Mammary epithelial cell (primary cell): ENCODE results near the gene EPS8L2.

Experiments
- EZH2 ChIP-seq: IDR thresholded peaks from 2 replicates; pipeline ENCODE4 v1.6.1; 2012; ENCODE audit warnings: low read length, inconsistent platforms, borderline replicate concordance
- TF ChIP-seq, protein P1 (sequence below), 2 donors: IDR thresholded peaks in 1 of 2; conservative IDR thresholded peaks in 1 of 2; 2 replicates each; pipeline ENCODE4 v1.5.1; 2011 to 2012; ENCODE audit warnings: inconsistent platforms in 2 of 2, low read length in 2 of 2, mild to moderate bottlenecking in 2 of 2, control low read depth in 1 of 2, low read depth in 1 of 2; ENCODE audit not compliant: insufficient read depth in 1 of 2; ENCODE audit errors: extremely low read depth in 1 of 2

DNA sequence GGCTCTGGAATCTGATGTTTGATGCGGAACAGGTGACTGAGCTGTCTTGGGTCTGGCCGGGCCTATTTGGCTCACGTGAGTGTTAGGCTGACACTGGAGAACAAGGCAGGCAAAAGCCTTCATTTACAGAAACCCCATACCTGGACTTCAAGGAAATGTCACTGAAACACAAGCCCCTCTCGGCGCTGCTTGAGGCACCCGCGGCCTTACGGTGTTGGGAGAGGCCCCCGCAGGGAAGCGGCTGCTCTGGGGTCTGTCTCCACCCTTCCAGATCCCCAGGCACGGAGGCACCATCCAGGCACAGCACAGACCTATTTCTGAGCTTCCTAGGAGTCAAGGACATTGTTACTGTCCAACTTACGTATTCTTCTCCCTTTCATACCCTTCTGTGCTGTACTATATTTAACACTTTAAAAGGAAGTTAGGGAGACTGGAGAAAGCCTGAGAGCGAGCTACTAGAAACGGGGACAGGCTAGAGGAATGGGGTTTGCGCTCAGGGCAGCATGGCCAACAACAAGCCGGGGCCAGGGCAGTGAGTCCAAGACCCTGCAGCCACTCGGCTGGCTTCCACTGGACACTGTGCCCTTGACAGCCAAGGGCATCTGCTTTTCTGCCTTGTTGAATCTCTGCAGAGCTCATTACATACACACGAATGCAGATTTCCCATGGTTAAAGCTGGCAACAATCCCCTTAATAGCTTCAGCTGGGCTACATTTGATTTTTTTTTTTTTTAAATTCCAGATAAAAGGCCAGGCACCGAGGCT, 45.2 kb upstream of the EPS8L2 start:
- TF ChIP-seq, protein P1, sequence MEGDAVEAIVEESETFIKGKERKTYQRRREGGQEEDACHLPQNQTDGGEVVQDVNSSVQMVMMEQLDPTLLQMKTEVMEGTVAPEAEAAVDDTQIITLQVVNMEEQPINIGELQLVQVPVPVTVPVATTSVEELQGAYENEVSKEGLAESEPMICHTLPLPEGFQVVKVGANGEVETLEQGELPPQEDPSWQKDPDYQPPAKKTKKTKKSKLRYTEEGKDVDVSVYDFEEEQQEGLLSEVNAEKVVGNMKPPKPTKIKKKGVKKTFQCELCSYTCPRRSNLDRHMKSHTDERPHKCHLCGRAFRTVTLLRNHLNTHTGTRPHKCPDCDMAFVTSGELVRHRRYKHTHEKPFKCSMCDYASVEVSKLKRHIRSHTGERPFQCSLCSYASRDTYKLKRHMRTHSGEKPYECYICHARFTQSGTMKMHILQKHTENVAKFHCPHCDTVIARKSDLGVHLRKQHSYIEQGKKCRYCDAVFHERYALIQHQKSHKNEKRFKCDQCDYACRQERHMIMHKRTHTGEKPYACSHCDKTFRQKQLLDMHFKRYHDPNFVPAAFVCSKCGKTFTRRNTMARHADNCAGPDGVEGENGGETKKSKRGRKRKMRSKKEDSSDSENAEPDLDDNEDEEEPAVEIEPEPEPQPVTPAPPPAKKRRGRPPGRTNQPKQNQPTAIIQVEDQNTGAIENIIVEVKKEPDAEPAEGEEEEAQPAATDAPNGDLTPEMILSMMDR (conservative IDR thresholded peaks at IDR 0.05 in 1 of 2, IDR thresholded peaks at IDR 0.05 in 1 of 2; ENCODE audit: extremely low read depth in 1 of 2, insufficient read depth in 1 of 2, low read depth in 1 of 2, low read length in 2 of 2): no peak
- TF ChIP-seq EZH2: no peak
